GM23338 (cell line): ENCODE measurements around the gene FCHSD1.

Experiments
- CTCF ChIP-seq, 2 experiments: fragments of 200-600 bp in 1 of 2; sonication (generic) in 1 of 2; conservative IDR thresholded peaks; 2 replicates each; pipeline versions ENCODE4 v1.5.1 to v1.6.1; 2016 to 2017; ENCODE audit warnings: antibody characterized with exemption in 2 of 2, low read depth in 2 of 2, mild to moderate bottlenecking in 2 of 2, moderate library complexity in 1 of 2
- POLR2AphosphoS5 ChIP-seq: IDR thresholded peaks from 2 replicates; pipeline ENCODE4 v1.6.1; 2016; ENCODE audit warnings: antibody characterized with exemption, low read depth

- no peak for TF ChIP-seq CTCF (conservative IDR thresholded peaks at IDR 0.05; ENCODE audit: low read depth in 2 of 2)
- TF ChIP-seq POLR2AphosphoS5: no peak
These were observed 15.2 kb downstream of the FCHSD1 start for GRCh38 chr5:141636106-141636412.
